Measurements from ENCODE around the gene SHH.

DNA sequence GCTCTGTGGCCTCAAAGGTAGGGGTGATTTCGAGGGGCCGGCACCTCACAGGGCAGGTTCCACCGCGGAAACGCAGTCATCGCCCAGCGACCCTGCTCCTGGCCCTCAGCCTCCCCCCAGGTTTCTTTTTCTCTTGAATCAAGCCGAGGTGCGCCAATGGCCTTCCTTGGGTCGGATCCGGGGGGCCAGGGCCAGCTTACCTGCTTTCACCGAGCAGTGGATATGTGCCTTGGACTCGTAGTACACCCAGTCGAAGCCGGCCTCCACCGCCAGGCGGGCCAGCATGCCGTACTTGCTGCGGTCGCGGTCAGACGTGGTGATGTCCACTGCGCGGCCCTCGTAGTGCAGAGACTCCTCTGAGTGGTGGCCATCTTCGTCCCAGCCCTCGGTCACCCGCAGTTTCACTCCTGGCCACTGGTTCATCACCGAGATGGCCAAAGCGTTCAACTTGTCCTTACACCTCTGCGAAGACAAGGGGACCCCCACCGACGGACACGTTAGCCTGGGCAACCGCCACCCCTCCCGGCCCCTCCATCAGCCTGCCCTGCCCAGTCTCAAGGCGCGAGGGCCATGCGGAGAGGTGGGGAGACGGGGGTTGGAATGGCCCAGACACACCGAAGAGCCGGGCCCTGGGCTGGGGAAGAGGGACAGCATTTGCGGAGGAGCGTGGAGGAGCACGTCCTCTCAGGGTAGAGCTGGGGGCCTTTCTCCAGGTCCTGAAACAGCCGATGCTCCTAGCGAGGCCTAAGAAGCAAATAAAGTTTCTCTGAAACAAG is 6.0 kb downstream of the SHH start:
- TF ChIP-seq EZH2 (IDR thresholded peaks at IDR 0.05; ENCODE audit: borderline replicate concordance, low read depth, low read length, severe bottlenecking) (no peak), POLR2A (IDR thresholded peaks at IDR 0.05; ENCODE audit: low read depth, low read length) (no peak), MYC (IDR thresholded peaks at IDR 0.05; ENCODE audit: low read depth, low read length) (no peak), JUN (IDR thresholded peaks at IDR 0.05; ENCODE audit: borderline replicate concordance, insufficient read depth, insufficient read length, low read depth) (no peak), FOS (IDR thresholded peaks at IDR 0.05; ENCODE audit: borderline replicate concordance, insufficient read depth, low read length) (no peak), POLR2AphosphoS5 (IDR thresholded peaks at IDR 0.05; ENCODE audit: insufficient read depth, low read depth, low read length) (no peak)
- TF ChIP-seq, protein P1, sequence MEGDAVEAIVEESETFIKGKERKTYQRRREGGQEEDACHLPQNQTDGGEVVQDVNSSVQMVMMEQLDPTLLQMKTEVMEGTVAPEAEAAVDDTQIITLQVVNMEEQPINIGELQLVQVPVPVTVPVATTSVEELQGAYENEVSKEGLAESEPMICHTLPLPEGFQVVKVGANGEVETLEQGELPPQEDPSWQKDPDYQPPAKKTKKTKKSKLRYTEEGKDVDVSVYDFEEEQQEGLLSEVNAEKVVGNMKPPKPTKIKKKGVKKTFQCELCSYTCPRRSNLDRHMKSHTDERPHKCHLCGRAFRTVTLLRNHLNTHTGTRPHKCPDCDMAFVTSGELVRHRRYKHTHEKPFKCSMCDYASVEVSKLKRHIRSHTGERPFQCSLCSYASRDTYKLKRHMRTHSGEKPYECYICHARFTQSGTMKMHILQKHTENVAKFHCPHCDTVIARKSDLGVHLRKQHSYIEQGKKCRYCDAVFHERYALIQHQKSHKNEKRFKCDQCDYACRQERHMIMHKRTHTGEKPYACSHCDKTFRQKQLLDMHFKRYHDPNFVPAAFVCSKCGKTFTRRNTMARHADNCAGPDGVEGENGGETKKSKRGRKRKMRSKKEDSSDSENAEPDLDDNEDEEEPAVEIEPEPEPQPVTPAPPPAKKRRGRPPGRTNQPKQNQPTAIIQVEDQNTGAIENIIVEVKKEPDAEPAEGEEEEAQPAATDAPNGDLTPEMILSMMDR (IDR thresholded peaks at IDR 0.05; ENCODE audit: extremely low read depth in 1 of 2, insufficient read depth in 1 of 2, low read depth in 1 of 2, low read length in 2 of 2), result peak; percentile 3 to 28
- TF ChIP-seq, protein P2, sequence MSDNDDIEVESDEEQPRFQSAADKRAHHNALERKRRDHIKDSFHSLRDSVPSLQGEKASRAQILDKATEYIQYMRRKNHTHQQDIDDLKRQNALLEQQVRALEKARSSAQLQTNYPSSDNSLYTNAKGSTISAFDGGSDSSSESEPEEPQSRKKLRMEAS (IDR thresholded peaks at IDR 0.05; ENCODE audit: insufficient read depth, insufficient read length), result no peak
